ENCODE data around the gene NAMPT.

Gene NAMPT

DNA sequence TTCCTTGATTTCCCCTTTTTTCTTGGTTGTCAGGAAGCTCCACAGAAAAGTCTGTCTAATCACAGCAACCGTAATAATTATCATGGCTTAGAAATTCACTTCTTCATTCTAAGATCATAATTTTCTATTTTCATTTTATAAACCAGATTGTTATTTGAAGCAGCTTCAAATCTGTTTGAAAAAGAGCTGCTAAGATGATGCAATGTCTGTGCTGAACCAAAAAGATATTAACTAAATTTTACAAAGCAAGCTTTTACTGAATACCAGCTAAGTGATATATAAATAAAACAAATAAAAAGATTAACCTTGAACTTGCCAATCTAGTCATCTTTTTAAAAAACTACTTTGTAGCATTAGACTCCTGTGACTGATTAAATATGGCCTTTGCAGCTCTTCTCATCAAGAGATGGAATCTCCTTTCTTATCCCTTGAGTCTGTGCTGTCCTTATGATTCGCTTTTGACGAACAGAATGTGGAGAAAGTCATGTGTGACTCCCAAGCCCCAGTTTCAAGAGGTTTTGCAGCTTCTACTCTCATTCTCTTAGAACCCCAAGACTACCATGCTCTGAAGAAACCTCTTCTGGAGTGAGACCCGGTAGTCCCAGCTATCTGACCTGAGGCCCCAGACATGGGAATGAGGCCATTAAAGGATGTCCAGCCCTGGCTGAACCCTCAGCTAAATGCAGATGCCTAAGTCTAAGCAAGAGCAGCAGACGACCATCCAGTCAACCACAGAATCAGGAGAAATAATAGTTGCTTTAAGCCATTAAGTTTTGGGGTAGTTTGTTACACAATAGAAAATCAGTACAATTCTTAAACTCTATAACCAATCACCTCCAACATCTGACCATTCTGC, 14.4 kb downstream of the NAMPT start:
- DNase-seq = no peak

GRCh38 chr7:106269254-106269961, 15.4 kb downstream of the NAMPT start:
- no peak for DNase-seq

GRCh38 chr7:106265133-106265532, 19.6 kb downstream of the NAMPT start:
- DNase-seq = no peak

DNA sequence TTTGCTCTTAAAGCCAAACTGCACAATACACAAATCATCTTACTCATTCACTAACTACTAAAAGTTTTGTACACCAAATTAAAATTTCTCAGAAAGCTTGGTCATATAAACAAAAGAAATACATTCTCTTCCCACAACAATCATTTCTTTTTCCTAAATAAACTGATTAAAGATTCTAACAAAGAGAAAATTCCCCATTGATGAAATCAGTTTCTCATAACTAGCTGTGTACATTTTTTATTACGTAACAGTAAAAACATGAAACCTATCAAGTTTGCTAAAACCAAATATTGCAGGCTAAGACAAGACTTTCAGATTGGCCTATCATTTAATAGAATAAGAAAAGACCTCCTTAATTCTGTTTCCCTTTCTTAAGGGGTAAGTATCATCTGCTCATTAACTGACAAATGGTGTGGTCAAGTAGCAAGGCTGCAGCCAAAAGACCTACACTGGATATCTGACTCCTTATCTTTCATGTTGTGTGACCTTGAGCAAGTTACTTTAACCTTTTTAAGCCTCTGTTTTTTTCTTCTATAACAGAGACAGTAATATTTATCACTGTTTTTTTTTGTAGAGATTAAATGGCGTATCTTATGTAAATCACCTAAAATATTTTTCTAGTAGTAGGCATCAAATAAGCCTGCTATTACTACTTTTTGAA, 22.4 kb downstream of the NAMPT start:
- no peak for DNase-seq

DNA sequence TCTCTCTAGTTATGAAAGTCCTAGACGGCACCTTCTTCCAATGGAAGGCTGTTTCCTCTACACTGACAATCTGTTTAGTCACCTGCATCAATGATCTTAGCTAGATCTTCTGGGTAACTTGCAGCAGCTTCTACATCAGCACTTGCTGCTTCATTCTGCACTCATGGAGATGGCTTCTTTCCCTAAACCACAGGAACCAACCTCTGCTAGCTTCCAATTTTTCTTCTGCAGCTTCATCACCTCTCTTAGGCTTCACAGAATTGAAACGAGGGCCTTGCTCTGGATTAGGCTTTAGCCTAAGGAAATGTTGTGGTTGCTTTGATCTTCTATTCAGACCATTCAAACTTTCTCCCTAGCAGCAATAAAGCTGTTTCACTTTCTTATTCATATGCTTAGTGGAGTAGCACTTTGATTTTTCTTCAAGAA, 24.6 kb downstream of the NAMPT start:
- no peak for DNase-seq

- no peak for DNase-seq
Observed at GRCh38 chr7:106258789-106259188, 26.0 kb downstream of the NAMPT start.

DNA sequence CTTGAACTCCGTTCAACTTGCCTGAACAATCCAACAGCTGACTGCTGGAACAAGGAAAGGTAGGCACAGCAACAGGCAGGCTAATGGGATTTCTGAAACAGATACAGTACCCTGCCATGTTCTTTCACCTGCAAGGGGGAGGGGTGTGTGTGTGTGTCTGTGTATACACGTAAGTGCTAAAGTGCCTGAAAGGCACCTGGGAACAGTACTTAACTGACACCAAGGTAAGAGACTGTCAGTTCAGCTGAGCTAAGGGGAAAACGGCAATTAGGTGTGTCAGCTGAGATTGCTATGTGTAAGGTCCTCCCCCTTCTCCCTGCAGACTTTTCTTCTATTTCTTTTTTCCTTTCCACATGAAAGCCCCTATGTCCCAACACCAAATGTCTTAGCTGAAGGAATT, 27.0 kb downstream of the NAMPT start:
- no peak for DNase-seq

- DNase-seq = no peak
Observed at GRCh38 chr7:106256144-106256543, 28.6 kb downstream of the NAMPT start.

GRCh38 chr7:106255246-106255645, 29.5 kb downstream of the NAMPT start:
- DNase-seq = no peak

GRCh38 chr7:106254525-106255116, 30.2 kb downstream of the NAMPT start:
- no peak for DNase-seq

- no peak for DNase-seq
Observed at GRCh38 chr7:106252568-106252967, 32.2 kb downstream of the NAMPT start.

DNA sequence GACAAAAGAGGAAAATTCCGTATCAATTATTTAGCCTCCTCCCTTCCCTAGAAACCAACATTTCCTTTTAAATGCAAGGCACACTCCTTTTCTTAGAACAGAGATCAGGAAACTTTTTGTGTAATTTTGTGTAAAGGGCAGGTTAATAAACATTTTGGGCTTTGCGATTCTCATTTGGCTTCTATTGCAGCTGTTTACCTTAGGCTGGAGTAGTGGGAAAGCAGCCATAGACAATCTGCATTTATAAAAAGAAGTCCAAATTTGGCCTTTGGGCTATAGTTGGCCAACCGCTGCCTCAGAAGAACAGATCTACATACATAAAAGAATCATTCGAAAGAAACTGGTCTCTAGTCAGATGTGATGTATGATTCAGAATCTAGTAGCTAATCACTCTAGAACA, 35.3 kb downstream of the NAMPT start:
- no peak for DNase-seq

GRCh38 chr7:106248600-106248999, 36.2 kb downstream of the NAMPT start:
- DNase-seq = no peak

GRCh38 chr7:106247841-106248240, 36.9 kb downstream of the NAMPT start:
- no peak for DNase-seq

GRCh38 chr7:106246902-106247711, 37.7 kb downstream of the NAMPT start:
- DNase-seq = no peak

DNA sequence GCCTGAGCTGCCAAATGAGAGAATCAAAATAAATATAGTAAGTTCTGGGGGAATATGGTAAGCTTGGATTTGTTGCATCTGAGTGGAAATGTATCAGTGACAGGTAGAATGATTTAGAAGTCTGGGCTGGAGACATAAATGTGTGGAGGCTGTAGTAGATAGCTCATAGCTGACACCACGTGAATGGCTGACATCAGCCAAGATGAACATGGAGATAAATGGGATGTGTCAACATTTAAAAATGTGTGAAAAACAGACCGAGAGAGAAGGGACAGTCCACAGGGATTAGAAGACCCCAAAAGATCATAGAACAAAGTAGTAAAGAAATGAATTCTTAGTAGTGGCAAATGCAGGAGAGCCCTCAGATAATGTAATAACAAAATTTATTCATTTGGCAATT, 40.9 kb downstream of the NAMPT start:
- DNase-seq = no peak

DNA sequence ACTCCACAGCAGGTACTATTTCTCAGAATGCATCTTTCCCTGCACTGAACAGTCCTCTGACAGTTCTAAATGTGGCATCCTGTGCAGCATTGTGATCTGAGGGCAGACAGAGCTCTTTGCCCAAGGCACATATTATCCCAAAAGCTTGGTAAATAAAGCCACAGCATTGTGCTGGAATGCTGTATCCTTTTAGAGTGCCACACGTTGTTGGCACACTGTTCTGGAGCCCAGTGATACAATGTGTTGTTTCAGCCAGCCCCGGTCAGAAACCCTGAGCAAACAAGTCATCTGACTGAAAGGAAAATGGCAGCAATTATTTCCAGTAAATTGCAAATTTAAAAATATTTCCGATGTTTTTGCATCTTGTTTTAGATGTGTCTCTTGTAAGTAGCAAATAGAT, 45.4 kb downstream of the NAMPT start:
- DNase-seq = no peak

DNA sequence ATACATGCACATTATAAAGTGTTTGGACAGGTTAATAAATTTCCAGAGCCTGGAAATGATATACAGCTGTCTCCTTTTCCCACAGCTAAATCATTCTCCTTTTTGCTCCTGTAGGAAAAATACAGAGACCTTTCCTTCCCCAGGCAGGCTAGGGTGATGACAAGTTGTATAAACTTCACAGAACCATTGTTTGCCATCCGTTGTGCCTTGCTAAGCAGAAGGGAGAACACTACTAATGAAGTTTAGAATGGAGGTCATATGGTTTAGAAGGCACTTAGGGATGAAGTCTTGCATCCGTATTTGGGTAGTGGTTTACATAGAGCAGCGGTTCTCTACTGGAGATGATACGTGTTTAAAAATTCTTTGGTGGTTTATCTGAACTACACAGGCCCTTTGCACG, 46.0 kb downstream of the NAMPT start:
- no peak for DNase-seq

DNA sequence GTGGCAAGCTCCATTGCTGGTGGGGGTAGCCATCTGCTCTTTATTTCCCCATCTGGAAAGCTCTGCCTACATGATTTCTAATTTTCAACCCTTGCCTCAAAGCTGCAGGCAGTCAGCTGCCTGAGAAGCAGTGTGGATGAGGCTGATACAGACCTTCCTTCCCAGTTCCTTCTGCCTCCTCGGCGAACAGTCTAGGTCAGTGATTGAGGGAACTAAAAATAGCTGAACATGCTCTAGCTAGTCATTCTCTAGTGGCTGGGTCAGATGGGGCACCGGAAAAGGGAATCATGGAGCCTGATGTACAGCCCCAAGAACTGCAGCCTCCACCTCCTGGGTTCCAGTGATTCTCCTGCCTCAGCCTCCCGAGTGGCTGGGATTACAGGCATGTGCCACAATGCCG, 48.7 kb downstream of the NAMPT start:
- DNase-seq = no peak

GRCh38 chr7:106234425-106234824, 50.4 kb downstream of the NAMPT start:
- no peak for DNase-seq

DNA sequence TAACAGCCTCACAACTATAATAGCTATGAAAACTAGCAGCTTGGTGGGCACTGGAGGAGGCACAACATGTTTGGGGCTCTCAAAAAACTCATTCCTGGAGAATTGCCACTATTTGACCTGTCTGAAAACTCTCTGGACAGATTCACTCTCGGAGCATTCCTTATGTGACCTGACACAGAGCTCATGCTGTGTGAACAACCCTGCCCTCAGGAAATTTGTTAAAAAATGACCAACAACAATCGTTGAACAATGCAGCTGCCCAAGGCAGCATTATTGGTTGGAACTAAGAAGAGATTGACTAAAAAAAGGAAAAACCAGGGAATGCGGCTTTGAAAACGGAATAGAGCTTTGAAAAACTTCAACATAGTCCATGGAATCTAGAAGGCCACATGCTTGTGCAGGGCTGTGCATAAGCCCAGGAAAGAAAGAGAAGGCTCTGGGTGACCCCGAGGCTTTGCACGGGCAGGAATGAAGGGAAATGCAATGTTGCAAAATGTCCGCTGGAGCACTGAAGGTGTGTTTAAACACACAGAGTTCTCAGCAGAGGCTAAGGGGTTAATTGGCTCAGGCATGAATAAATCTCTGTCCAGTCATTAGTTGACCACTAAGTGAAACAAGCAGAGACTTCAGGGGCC, 52.8 kb downstream of the NAMPT start:
- no peak for DNase-seq

DNA sequence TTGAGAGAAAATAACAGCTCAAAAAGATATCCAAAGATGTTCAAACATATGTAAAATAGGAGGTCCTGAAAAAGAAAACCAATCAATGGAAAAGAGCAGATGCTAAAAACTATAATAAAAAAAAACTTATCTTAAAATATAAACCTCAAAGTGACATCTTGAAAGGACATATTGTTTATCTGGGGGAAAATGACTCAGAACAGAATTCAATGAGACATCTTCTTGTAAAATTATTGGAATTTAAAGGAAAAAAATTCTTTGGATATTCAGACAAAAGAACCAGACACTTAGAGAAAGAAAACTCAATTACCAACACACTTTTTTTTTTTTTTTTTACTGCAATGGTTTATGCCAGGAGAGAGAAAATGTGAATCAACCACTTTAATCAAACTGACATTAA, 58.9 kb downstream of the NAMPT start:
- DNase-seq = no peak
